ENCODE measurements around the gene GYG2.
"Not testable (repeated sequence)": the region's sequence is repeated elsewhere in the genome, so short reads cannot be mapped to it uniquely, and the experiment has no call there.

DNA sequence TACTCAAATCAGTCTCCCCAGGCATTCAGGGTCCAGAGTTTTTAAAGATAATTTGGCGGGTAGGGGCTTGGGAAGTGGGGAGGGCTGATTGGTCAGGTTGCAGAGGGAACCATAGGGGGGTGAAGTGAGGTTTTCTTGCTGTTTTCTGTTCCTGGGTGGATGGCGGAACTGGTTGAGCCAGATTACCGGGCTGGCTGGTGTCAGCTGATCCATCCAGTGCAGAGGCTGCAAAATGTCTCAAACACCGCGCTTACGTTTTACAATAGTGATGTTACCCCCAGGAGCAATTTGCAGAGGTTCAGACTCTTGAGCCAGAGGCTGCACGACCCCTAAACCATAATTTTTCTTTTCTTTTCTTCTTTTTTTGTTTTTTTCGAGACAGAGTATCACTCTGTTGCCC lies 25.2 kb upstream of the GYG2 start:
- not testable (repeated sequence) for TF ChIP-seq POLR2AphosphoS5, EP300, POLR2A (IDR thresholded peaks at IDR 0.05)
- TF ChIP-seq, protein P1, sequence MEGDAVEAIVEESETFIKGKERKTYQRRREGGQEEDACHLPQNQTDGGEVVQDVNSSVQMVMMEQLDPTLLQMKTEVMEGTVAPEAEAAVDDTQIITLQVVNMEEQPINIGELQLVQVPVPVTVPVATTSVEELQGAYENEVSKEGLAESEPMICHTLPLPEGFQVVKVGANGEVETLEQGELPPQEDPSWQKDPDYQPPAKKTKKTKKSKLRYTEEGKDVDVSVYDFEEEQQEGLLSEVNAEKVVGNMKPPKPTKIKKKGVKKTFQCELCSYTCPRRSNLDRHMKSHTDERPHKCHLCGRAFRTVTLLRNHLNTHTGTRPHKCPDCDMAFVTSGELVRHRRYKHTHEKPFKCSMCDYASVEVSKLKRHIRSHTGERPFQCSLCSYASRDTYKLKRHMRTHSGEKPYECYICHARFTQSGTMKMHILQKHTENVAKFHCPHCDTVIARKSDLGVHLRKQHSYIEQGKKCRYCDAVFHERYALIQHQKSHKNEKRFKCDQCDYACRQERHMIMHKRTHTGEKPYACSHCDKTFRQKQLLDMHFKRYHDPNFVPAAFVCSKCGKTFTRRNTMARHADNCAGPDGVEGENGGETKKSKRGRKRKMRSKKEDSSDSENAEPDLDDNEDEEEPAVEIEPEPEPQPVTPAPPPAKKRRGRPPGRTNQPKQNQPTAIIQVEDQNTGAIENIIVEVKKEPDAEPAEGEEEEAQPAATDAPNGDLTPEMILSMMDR (IDR thresholded peaks at IDR 0.05), result not testable (repeated sequence)

All from gastroesophageal sphincter (tissue), 3 donors.